NCI-H460 (cell line): Measurements from ENCODE around the gene PEF1. TPM values are rescaled to one million over a fixed set of nuclear protein-coding genes. Genes with fewer than 3 reads are reported as not detected.

Experiments
- DNase-seq: peaks from one replicate; pipeline ENCODE4 v3.0.0-alpha.2; 2016; ENCODE audit warnings: low read depth; ENCODE audit errors: extremely low read depth
- total RNA-seq: library from RNA; depleted of rRNA; stranded (reverse); fragments of >200 nt; shearing (Covaris generic); gene quantifications from 2 replicates; pipeline ENCODE4 v1.2.3, GENCODE V29; 2014

The PEF1 gene
- total RNA-seq, 1 experiment from 2014 or later: 44.7 TPM

DNA sequence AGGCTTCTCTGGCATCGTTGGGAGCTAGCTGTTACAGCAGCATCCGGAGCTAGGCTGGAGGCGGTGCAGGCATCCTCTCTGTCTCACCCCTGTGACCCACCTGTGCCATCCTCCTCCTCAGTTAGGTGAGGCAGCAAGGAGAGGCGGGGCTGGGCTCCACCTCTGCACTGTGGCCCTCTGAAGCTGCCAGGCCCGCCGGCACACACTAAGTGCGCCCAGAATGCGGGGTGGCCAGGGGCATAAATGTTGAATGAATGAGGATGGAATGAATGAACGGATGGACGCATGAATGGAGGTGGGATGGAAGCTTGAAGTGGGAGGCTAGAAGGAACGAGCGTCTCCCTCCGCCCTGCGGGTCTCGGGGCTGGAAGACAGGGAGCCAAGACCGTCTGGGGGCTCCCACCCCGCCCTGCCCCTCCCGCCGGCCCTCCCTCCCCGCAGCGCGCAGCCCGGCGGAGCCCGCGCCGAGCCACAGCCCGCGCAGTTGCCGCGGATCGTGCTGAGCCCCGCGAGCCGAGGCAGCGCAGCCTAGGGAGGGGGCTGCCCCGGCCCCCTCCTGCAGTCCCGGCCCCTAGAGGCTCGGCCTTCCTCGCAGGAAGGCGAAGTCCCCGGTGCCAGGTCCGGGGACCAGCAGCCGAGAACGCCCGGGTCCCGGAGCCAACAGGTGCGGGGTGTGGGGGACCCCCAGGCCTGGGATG is 27.3 kb downstream of the PEF1 start, which contains the start of gene HCRTR1:
Gene HCRTR1, plus strand, starts transcription at position 472 of the 698 bp plus-strand sequence. CDS start 1,504 bp downstream, outside the sequence.
- DNase-seq: no peak

GRCh38 chr1:31615939-31616338 is 28.7 kb downstream of the PEF1 start:
- no peak for DNase-seq

DNA sequence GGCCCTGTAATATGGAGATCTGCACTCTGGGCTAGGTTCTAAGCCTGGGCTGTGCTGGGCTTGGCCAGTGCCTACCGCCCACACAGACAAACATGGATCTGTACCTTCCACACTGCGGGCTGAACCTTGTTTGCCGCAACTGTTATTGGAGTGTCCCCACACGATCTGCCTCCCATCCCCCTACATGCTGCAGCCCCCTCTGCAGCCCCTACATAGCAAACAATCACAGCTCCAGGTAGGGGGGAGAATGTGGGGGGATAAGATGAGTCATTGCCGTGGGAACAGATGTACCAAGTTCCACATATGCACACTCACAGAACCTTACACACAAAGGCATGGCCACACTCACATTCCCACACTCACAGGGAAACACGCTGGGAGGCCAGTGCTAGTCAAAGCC is 29.3 kb downstream of the PEF1 start:
- DNase-seq: no peak

DNA sequence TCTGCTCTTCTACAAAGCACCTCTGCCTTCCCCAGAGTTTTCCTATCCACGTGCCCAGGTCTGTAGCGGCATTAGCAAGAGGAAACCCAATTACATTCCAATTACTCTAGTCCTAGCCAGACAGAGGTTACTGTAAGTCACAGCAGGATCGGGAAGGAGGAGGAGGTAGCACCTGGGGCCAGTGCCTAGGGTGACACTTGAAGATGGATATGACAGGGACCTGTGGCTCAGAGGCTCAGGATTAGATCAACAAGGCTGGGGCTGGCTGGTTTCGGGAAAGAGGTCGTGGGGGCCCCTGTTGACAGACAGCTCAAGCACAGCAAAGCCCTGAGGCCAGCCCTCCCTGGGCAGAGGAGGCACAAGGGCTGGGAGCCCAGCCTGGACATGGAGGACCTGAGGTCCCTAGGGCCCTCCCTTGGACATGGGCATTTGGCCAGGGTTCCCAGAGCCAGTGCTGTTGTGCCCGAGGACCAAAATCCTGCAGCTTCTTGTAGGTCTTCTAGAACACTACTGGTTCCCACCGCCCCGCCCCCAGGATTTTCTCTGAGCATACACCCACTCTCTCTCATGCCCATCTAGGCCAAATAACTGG is 30.2 kb downstream of the PEF1 start:
- DNase-seq: no peak

GRCh38 chr1:31609514-31610118 is 35.1 kb downstream of the PEF1 start:
- no peak for DNase-seq

- DNase-seq: no peak
Measured at GRCh38 chr1:31607360-31607759, 37.3 kb downstream of the PEF1 start.

GRCh38 chr1:31605908-31606427 is 38.7 kb downstream of the PEF1 start:
- no peak for DNase-seq

DNA sequence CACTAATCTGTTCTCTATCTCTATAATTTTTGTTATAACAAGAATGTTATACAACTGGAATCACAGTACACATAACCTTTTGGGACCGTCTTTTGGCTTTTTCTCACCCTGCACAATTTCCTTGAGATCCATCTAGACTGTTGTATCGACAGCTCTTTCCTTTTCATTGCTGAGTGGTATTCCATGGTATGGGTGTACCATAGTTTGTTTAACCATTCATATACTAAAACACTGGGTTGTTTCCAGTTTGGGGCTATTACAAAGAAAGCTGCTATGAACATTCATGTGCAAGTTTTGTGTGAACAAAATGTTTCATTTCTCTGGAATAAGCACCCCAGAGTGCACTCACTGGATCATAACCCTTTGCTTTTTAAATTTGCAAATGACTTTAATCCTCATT is 42.6 kb downstream of the PEF1 start:
- no peak for DNase-seq

DNA sequence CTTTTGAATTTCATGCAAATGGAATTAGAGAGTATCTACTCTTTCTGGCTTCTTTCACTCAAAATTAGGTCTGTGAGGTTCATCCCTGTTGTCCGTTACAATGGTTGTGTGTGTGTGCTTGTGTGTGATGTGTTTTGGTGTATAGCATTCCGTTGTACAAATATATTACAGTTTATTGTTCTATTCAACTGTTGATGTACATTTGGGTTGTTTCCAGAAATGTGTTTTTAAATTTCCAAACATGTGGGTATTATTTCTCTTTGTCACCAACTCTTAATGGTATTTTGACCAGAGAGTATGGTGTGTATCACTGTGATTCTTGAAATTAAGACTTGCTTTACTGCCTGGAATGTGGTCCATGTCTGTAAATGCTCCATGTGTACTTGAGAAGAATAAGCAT is 44.0 kb downstream of the PEF1 start:
- no peak for DNase-seq

GRCh38 chr1:31598980-31599379 is 45.7 kb downstream of the PEF1 start:
- DNase-seq: no peak

- DNase-seq: no peak
Measured at GRCh38 chr1:31596737-31597097, 48.0 kb downstream of the PEF1 start.

DNA sequence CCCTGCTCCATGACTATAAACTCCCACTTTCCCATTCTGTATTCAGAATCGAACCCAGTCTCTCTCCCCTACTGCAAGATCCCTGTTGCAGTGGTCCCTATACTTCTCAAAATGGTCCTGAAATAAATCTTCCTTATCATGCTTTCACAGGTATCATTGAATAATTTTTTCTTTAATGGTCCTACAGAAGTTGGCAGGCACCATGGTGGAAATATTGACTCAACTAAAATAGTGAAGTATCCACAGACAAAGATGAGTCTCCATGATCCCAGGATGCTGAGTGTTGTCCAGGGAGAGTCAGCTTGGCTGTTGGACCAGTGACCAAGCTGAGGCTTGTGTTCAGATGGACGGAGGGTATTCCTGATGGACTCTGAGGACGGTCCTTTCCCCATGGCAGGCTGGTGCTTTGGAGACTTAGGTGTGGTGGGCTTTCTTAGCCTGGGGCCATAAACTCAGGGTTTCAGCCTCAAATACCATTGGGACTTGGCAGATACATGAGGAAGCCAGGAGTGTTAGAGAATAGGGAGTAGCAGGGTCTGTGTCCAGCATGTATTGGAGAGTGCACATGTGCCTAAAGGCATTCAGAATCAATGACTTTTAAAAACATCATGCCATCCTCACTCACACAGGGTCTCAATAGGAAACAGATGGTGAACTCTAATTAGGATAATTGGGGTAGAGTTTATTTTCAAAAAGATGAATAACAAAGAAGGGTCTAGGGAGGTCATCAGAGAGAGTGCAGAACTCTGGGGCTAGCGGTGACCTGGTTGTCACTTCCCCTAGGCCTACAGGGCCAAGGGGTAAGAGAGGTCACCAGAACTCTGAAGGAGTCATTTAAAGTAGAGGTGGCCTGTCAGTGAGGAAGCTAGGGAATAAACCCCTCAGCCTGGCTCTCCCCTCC is 48.6 kb downstream of the PEF1 start:
- no peak for DNase-seq

- peak; percentile 41 for DNase-seq
Measured at GRCh38 chr1:31593770-31594632, 50.7 kb downstream of the PEF1 start.

DNA sequence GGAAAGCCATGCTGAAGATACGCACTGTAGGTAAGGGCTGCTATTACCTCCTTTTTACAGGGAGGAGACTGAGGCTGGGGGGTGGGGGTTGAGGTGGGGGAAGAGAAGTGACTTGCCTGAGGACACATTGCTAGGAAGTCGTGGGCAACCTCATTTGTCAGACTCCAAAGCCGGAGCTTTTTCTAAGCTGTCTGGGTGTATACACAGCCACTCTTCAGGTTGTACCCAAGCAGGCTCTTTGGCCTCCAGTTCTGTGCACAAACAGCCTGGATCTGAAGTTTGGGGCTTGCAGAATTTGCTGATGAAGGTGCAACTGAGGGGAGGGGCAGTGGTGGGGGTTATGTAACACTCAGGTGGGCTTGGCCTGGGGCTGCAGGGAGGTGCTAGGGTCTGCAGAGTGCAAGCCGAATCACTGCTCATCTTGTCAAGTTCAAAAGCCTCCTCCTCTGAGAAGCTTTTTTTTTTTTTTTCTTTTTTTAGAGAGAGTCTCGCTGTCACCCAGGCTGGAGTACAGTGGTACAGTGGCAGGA is 51.5 kb downstream of the PEF1 start:
- no peak for DNase-seq

DNA sequence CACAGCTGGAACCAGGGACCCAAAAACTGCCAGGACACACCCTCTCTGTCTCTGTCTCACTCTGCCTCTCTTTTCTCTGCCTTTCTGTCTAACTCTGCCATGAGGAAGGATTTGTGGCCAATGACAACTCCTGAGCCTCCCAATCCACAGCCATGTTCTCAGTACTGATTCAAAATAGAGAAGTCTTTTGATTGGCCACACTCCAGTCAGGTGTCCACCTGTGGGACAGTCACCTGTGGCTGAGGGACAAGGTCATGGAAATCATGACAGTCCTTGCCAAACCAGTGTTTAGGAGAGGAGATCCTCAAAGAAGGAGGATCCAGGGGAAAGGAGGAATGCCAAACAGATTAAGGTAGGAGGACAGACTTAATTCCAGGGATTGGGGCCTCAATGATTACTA is 52.5 kb downstream of the PEF1 start:
- no peak for DNase-seq

DNA sequence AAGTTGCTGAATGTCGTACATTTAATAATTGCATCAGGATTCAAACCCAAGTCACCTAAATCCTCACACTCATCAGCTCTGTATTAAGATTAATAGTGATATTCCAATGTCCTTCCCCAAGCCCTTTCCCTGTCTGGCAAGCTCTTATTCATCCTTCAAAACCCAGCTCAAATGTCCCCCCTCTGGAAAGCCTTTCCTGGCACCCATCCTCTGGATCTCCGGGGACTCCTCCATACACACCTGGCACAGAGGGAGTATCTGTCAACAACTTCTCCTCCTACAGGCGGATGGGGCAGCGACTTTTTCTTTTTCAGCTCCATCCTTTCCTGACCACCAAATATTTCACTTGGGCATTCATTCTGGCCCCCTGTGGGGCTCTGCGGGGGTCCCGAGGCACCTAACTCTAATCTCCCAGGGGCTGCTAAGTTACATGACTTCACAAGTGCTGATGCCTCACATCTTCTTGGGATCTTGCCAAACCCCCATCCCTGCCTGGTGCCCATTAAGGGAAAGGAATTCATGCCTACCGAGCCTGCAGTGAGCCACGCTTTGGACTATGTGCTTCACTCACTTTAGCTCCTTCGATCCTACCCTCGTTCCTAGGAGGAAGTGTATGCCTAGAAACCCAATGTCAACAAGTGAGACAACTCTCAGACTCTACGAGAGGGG is 53.1 kb downstream of the PEF1 start:
- no peak for DNase-seq

- no peak for DNase-seq
Measured at GRCh38 chr1:31588751-31589515, 55.7 kb downstream of the PEF1 start.

- peak; percentile 48 for DNase-seq
Measured at GRCh38 chr1:31587720-31588423, 56.8 kb downstream of the PEF1 start.
